Smooth muscle cell (in vitro differentiated cells): ENCODE measurements around the gene CASR. TPM values are rescaled to one million over a fixed set of nuclear protein-coding genes. Genes with fewer than 3 reads are reported as not detected.

Experiments
- DNase-seq: peaks from one replicate; lab custom pipeline; 2025; ENCODE audit not compliant: unreplicated experiment; lab: John Stamatoyannopoulos, UW
- H2AFZ ChIP-seq: fragments of 200-600 bp; sonication (generic); 2 replicates; pipeline ENCODE4 v1.6.0; 2016; ENCODE audit warnings: antibody characterized with exemption, low read depth, mild to moderate bottlenecking
- H3F3A ChIP-seq: fragments of 200-600 bp; sonication (generic); 2 replicates; pipeline ENCODE4 v1.6.0; 2017; ENCODE audit warnings: antibody characterized with exemption, low read depth
- H3K27ac ChIP-seq: fragments of 200-600 bp; sonication (generic); 2 replicates; pipeline ENCODE4 v1.5.1; 2016; ENCODE audit warnings: low read depth, mild to moderate bottlenecking
- H3K27me3 ChIP-seq: fragments of 200-600 bp; sonication (generic); 2 replicates; pipeline ENCODE4 v1.6.1; 2016; ENCODE audit warnings: low read depth, mild to moderate bottlenecking
- H3K36me3 ChIP-seq: fragments of 200-600 bp; sonication (generic); 2 replicates; pipeline ENCODE4 v1.5.1; 2016; ENCODE audit warnings: low read depth
- H3K4me1 ChIP-seq: fragments of 200-600 bp; sonication (generic); 2 replicates; pipeline ENCODE4 v1.5.1; 2016; ENCODE audit warnings: low read depth
- H3K4me2 ChIP-seq: fragments of 200-600 bp; sonication (generic); 2 replicates; pipeline ENCODE4 v1.6.0; 2016; ENCODE audit warnings: mild to moderate bottlenecking
- H3K4me3 ChIP-seq: fragments of 200-600 bp; sonication (generic); 2 replicates; pipeline ENCODE4 v1.5.1; 2016; ENCODE audit warnings: mild to moderate bottlenecking
- H3K79me2 ChIP-seq: fragments of 200-600 bp; sonication (generic); 2 replicates; pipeline ENCODE4 v1.6.0; 2016; ENCODE audit warnings: low read depth, mild to moderate bottlenecking
- H3K9ac ChIP-seq: fragments of 200-600 bp; sonication (generic); 2 replicates; pipeline ENCODE4 v1.6.0; 2016; ENCODE audit warnings: low read depth
- H3K9me3 ChIP-seq: fragments of 200-600 bp; sonication (generic); replicated peaks from 2 replicates; pipeline ENCODE4 v1.5.1; 2016; ENCODE audit warnings: low read depth
- H4K20me1 ChIP-seq: fragments of 200-600 bp; sonication (generic); 2 replicates; pipeline ENCODE4 v1.6.0; 2016; ENCODE audit warnings: low read depth
- WGBS: methylation state at CpG from one replicate; pipeline ENCODE4 v1.1.7; 2016; ENCODE audit warnings: low lambda C conversion rate; 5-methylcytosine and 5-hydroxymethylcytosine counted together
- polyA plus RNA-seq: library from polyadenylated mRNA; unstranded; fragments of >200 nt; fragmentation: Nextera tagmentation; extraction: Ambion mirVana; gene quantifications from 2 replicates; pipeline ENCODE4 v1.2.1, GENCODE V29; 2016
- total RNA-seq: library from RNA; depleted of rRNA; stranded (reverse); fragments of >200 nt; gene quantifications from 2 replicates; pipeline ENCODE4 v1.2.3, GENCODE V29; 2014
- TF ChIP-seq, protein P1 (sequence below): fragments of 200-600 bp; sonication (generic); IDR thresholded peaks from 2 replicates; pipeline ENCODE4 v1.5.1; 2017; ENCODE audit warnings: borderline replicate concordance, mild to moderate bottlenecking, antibody characterized with exemption; ENCODE audit not compliant: insufficient read depth, poor library complexity, severe bottlenecking

Gene CASR
- total and polyA plus RNA-seq, 2 experiments from 2014 or later: not detected

DNA sequence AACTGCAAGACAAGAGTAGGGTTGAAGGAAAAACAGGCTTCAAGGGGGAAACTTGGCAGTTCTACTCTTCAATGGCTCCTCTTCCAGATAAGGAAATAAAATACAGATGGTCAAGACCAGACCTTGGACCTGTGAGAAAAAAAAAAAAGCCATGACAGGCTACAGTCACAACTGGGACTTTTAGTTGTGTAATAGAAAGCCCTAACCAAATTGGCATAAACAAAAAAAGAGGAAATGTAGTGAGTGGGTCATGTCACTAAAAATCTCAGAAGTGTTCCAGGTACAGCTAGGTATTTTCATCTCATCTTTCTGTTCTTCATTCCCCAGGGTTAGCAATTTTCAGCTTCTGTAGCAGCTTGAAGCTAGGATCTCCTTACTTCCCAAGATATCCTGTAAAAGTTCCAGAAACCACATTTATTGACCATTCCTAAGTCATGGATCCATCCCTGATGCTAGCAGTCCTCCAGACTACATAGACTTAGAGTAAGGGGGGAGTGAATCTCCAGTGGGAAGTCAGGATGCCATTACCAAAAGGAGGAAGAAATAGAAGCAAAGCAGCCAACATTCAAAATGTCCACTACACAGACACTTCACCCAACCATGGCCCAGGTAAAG, 80.6 kb downstream of the CASR start:
- no peaks in the 10 kb centered on the region for H3K9me3 ChIP-seq
- TF ChIP-seq, protein P1, sequence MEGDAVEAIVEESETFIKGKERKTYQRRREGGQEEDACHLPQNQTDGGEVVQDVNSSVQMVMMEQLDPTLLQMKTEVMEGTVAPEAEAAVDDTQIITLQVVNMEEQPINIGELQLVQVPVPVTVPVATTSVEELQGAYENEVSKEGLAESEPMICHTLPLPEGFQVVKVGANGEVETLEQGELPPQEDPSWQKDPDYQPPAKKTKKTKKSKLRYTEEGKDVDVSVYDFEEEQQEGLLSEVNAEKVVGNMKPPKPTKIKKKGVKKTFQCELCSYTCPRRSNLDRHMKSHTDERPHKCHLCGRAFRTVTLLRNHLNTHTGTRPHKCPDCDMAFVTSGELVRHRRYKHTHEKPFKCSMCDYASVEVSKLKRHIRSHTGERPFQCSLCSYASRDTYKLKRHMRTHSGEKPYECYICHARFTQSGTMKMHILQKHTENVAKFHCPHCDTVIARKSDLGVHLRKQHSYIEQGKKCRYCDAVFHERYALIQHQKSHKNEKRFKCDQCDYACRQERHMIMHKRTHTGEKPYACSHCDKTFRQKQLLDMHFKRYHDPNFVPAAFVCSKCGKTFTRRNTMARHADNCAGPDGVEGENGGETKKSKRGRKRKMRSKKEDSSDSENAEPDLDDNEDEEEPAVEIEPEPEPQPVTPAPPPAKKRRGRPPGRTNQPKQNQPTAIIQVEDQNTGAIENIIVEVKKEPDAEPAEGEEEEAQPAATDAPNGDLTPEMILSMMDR: no peak
- H3F3A ChIP-seq: no peaks in the 10 kb centered on the region
- no peak overlapping the region for H3K4me3 ChIP-seq
- H4K20me1 ChIP-seq: no peaks in the 10 kb centered on the region
- H3K4me2 ChIP-seq: no peak overlapping the region
- no peaks in the 10 kb centered on the region for H3K27me3 ChIP-seq
- no peaks in the 10 kb centered on the region for H3K36me3 ChIP-seq
- H2AFZ ChIP-seq: no peak overlapping the region
- no peaks in the 10 kb centered on the region for H3K79me2 ChIP-seq
- no peak overlapping the region for H3K9ac ChIP-seq
- no peaks in the 10 kb centered on the region for H3K4me1 ChIP-seq
- H3K27ac ChIP-seq: no peak overlapping the region
- no peak for DNase-seq

DNA sequence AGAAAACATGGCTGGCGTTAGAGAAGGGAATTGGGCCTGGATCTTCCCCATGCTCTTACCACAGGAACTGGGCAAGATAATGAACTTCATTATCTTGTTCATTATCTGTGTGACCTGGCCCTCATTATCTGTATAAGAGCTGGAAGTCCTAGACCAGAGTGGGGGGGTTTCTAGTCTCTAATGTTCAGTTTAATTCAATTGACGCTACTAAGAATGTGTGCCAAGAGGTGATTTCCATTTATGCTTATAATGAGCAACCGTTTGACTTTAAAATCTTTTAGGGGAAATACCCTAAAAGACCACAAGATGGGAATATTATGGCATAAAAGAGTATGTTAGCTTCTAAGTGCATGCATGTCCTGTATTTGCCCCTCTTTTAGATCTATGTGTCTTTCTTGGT, 82.5 kb downstream of the CASR start:
- H3K27me3 ChIP-seq: no peaks in the 10 kb centered on the region
- DNase-seq: no peak
- H3K79me2 ChIP-seq: no peaks in the 10 kb centered on the region
- H3K4me1 ChIP-seq: no peaks in the 10 kb centered on the region
- no peak overlapping the region for H3K9ac ChIP-seq
- H3K4me3 ChIP-seq: no peak overlapping the region
- no peaks in the 10 kb centered on the region for H3K36me3 ChIP-seq
- H4K20me1 ChIP-seq: no peaks in the 10 kb centered on the region
- no peak overlapping the region for H2AFZ ChIP-seq
- H3K9me3 ChIP-seq: no peaks in the 10 kb centered on the region
- no peak overlapping the region for H3K27ac ChIP-seq
- no peak overlapping the region for H3K4me2 ChIP-seq
- 65% methylated on average over 3 of the region's 3 CpGs for WGBS
- no peaks in the 10 kb centered on the region for H3F3A ChIP-seq
- TF ChIP-seq, protein P1: no peak

DNA sequence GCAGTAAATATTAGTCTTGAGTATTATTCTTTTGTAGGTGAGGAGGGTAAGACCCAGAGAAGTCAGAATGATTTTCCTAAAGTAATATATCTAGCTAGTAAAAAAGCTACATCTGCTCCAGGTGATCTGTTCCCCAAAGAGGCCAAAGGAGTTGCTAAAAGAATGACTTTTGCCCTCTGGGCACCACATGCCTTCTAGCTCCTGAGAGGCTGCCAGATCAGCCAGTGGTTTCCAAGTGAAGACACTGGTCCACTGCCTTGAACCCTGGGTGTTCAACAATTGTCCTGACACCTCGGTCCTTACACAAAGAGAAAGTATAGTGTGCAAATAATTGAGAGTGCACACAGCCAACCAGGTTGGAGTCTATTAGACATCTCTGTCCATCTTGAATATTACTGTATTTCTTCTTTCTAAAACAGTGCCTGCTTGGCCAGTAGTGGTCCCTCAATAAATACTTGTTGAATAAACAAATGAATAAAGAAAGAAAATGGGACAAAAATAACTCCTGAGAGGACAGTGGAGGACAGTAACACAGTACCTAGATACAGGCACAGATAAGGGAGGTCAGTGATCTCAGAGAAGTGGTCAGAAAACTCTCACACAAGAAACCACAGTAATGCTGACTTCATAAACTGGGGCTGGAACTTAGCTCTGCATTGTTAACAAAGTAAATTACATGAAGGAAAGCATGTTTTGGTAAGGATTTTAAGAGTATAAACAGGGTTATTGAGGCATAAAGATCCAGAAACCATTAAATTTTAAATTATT, 85.0 kb downstream of the CASR start:
- Histone ChIP-seq H2AFZ (no peak overlapping the region), H3K36me3 (no peaks in the 10 kb centered on the region), H3K27me3 (no peaks in the 10 kb centered on the region), H3F3A (no peaks in the 10 kb centered on the region), H3K27ac (no peak overlapping the region), H3K79me2 (no peaks in the 10 kb centered on the region), H4K20me1 (no peaks in the 10 kb centered on the region), H3K9ac (no peak overlapping the region), H3K4me1 (no peaks in the 10 kb centered on the region), H3K9me3 (no peaks in the 10 kb centered on the region), H3K4me2 (no peak overlapping the region), H3K4me3 (no peak overlapping the region)
- TF ChIP-seq, protein P1: no peak
- 88% methylated on average over 1 of the region's 1 CpG for WGBS
- no peak for DNase-seq

DNA sequence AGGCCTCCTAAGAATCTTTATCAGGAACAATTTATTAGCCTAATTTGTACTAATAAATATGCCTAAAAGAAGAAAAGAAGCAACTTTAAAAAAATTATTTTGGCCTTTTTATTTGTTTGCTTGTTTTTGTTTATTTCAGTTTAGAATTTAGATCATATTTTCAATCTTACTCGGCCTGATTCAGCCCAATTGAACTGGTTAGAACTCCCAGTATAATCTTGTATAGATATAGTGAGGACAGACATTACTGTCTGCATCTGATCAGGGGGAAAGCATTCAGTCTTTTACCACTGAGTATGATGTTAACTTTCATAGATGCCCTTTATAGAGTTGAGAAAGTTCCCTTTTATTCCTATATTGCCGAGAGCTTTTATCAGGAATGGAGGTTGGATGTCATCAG, 85.6 kb downstream of the CASR start:
- no peaks in the 10 kb centered on the region for H3F3A ChIP-seq
- H3K4me3 ChIP-seq: no peak overlapping the region
- no peaks in the 10 kb centered on the region for H4K20me1 ChIP-seq
- H3K27ac ChIP-seq: no peak overlapping the region
- no peaks in the 10 kb centered on the region for H3K4me1 ChIP-seq
- H3K79me2 ChIP-seq: no peaks in the 10 kb centered on the region
- no peak overlapping the region for H3K4me2 ChIP-seq
- WGBS: 79% methylated on average over 2 of the region's 2 CpGs
- TF ChIP-seq, protein P1: no peak
- H3K36me3 ChIP-seq: no peaks in the 10 kb centered on the region
- H3K27me3 ChIP-seq: no peaks in the 10 kb centered on the region
- no peak for DNase-seq
- H3K9me3 ChIP-seq: no peaks in the 10 kb centered on the region
- no peak overlapping the region for H2AFZ ChIP-seq
- no peak overlapping the region for H3K9ac ChIP-seq
